ENCODE results near the gene MPZL3.

Gene MPZL3

DNA sequence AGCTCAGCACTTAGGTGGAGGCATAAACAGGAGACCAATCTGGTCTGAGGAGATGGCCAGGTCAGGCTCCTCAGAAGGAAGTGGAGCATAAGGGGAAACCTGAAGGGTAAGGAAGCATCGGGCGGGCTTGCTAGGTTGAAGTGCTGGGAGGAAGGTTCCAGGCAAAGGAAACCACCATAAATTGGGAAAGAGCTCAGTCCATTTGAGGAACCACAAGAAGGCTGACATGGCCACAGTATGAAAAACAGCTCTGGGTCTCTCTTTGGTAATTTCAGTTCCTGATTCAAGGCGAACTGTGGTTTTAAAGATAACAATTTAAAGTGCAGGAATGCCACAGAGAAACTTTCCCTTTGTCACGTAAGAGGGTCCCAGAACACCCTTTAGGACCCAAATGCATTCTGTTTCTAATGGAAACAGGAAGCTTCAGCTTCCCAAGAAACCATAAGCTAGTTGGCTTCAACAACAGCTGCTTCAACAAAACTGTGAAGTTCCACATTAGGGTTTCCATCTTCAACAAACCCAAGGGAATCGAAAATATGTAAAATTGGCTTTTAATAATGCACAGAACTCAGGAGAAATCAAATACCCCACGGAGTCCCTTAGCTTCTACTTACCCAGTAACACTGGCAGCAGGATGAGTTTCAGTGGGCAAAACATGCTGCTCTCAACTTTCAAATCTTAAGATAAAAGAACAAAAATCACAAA lies 37.8 kb downstream of the MPZL3 start:
- H3K27ac ChIP-seq (ENCODE audit: low read depth, low read length), result no peak overlapping the region
- no peak overlapping the region for H3K23ac ChIP-seq (ENCODE audit: low read length)
- no peaks in the 10 kb centered on the region for H3K79me1 ChIP-seq (ENCODE audit: low read length)
- H3K18ac ChIP-seq (ENCODE audit: low read length), result no peak overlapping the region
- H4K5ac ChIP-seq (ENCODE audit: low read length), result no peak overlapping the region
- peaks cover 6% of the 10 kb centered on the region for H3K4me1 ChIP-seq (ENCODE audit: control insufficient read depth, low read depth, low read length)
- H3K9ac ChIP-seq (ENCODE audit: low read length), result no peak overlapping the region
- no peak for DNase-seq
- H3K4me3 ChIP-seq (ENCODE audit: low read length), result no peak overlapping the region
- no peak overlapping the region for H2AK5ac ChIP-seq (ENCODE audit: low read length)
- H3K27me3 ChIP-seq (ENCODE audit: insufficient read depth, low read length, poor library complexity), result no peaks in the 10 kb centered on the region
- no peaks in the 10 kb centered on the region for H3K79me2 ChIP-seq (ENCODE audit: control insufficient read depth, insufficient read depth, low read length)
- no peak overlapping the region for H3K4me2 ChIP-seq (ENCODE audit: low read length)
- peak overlapping the region; percentile 9 for H3K4ac ChIP-seq (ENCODE audit: low read depth, low read length)
- no peak overlapping the region for H4K8ac ChIP-seq (ENCODE audit: low read depth, low read length)
- H3K36me3 ChIP-seq (ENCODE audit: control insufficient read depth, insufficient read depth, low read length), result no peaks in the 10 kb centered on the region
- no peak overlapping the region for H3K56ac ChIP-seq (ENCODE audit: low read length)
- no peak overlapping the region for H2BK5ac ChIP-seq (ENCODE audit: low read length)
- no peak overlapping the region for H2BK120ac ChIP-seq (ENCODE audit: low read depth, low read length)
- H2BK15ac ChIP-seq (replicated peaks; ENCODE audit: low read depth), result no peak overlapping the region
- no CpG with 5 or more reads among the region's 6 CpGs for WGBS (ENCODE audit: extremely low coverage, insufficient coverage, low lambda C conversion rate)

DNA sequence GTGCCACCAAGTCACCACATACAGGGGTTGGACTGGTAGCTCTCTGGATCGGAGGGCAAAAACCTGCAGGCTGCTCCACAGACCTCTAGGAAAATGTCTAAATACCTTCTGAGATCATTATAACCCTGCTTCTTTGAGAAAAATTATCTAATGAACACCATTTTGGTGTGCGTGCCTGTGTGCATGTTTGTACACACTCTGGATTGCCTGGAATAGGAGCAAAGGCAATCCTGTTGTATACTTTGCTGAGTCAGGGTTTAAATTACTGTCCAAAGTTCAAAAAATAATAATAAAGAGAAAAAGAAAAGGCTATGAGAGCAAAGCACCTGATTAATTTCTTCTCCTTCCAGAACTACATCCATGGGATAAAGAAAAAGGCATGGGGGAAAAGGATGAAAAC lies 38.4 kb downstream of the MPZL3 start:
- WGBS (ENCODE audit: extremely low coverage, insufficient coverage, low lambda C conversion rate), result no CpG with 5 or more reads among the region's 2 CpGs
- Histone ChIP-seq H3K4me2 (ENCODE audit: low read length) (no peak overlapping the region), H2BK120ac (ENCODE audit: low read depth, low read length) (no peak overlapping the region), H3K79me2 (ENCODE audit: control insufficient read depth, insufficient read depth, low read length) (no peaks in the 10 kb centered on the region), H3K9ac (ENCODE audit: low read length) (no peak overlapping the region), H3K23ac (ENCODE audit: low read length) (no peak overlapping the region), H3K4me1 (ENCODE audit: control insufficient read depth, low read depth, low read length) (peaks cover 6% of the 10 kb centered on the region), H3K18ac (ENCODE audit: low read length) (no peak overlapping the region), H3K56ac (ENCODE audit: low read length) (no peak overlapping the region), H3K4ac (ENCODE audit: low read depth, low read length) (no peak overlapping the region), H2AK5ac (ENCODE audit: low read length) (no peak overlapping the region), H3K4me3 (ENCODE audit: low read length) (no peak overlapping the region), H4K5ac (ENCODE audit: low read length) (no peak overlapping the region), H3K27ac (ENCODE audit: low read depth, low read length) (no peak overlapping the region), H2BK15ac (replicated peaks; ENCODE audit: low read depth) (no peak overlapping the region), H4K8ac (ENCODE audit: low read depth, low read length) (no peak overlapping the region), H2BK5ac (ENCODE audit: low read length) (no peak overlapping the region), H3K36me3 (ENCODE audit: control insufficient read depth, insufficient read depth, low read length) (no peaks in the 10 kb centered on the region), H3K79me1 (ENCODE audit: low read length) (no peaks in the 10 kb centered on the region), H3K27me3 (ENCODE audit: insufficient read depth, low read length, poor library complexity) (no peaks in the 10 kb centered on the region)
- no peak for DNase-seq

DNA sequence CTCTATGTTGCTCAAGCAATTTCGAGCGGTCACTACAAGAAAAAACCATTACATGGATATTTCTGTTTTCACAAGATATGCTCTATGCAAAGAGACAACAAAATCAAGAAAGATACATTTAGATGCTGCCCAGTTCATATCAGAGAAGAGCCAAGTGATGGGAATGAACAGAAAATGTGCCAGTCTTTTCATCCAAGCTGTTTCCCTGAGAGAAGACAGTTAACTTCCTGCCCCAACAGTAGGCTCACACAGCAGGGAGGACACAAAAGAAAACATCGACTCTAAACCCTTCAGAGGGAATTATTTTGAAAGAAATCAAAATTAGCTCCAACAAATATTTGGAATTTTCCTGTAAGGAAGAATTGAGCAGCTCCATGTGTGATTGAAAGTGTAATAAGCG lies 39.0 kb downstream of the MPZL3 start:
- Histone ChIP-seq H3K36me3 (ENCODE audit: control insufficient read depth, insufficient read depth, low read length) (no peaks in the 10 kb centered on the region), H3K27me3 (ENCODE audit: insufficient read depth, low read length, poor library complexity) (no peaks in the 10 kb centered on the region), H3K9ac (ENCODE audit: low read length) (no peak overlapping the region), H2BK120ac (ENCODE audit: low read depth, low read length) (no peak overlapping the region), H3K18ac (ENCODE audit: low read length) (no peak overlapping the region), H2BK15ac (replicated peaks; ENCODE audit: low read depth) (no peak overlapping the region), H3K27ac (ENCODE audit: low read depth, low read length) (no peak overlapping the region), H3K79me1 (ENCODE audit: low read length) (no peaks in the 10 kb centered on the region), H3K4me1 (ENCODE audit: control insufficient read depth, low read depth, low read length) (peaks cover 6% of the 10 kb centered on the region), H3K23ac (ENCODE audit: low read length) (no peak overlapping the region), H3K4ac (ENCODE audit: low read depth, low read length) (no peak overlapping the region), H3K4me2 (ENCODE audit: low read length) (no peak overlapping the region), H4K5ac (ENCODE audit: low read length) (no peak overlapping the region), H3K56ac (ENCODE audit: low read length) (no peak overlapping the region), H2AK5ac (ENCODE audit: low read length) (no peak overlapping the region), H4K8ac (ENCODE audit: low read depth, low read length) (no peak overlapping the region), H2BK5ac (ENCODE audit: low read length) (no peak overlapping the region), H3K4me3 (ENCODE audit: low read length) (no peak overlapping the region), H3K79me2 (ENCODE audit: control insufficient read depth, insufficient read depth, low read length) (no peaks in the 10 kb centered on the region)
- 100% methylated on average over 1 of the region's 4 CpGs for WGBS (ENCODE audit: extremely low coverage, insufficient coverage, low lambda C conversion rate)
- DNase-seq, result no peak

DNA sequence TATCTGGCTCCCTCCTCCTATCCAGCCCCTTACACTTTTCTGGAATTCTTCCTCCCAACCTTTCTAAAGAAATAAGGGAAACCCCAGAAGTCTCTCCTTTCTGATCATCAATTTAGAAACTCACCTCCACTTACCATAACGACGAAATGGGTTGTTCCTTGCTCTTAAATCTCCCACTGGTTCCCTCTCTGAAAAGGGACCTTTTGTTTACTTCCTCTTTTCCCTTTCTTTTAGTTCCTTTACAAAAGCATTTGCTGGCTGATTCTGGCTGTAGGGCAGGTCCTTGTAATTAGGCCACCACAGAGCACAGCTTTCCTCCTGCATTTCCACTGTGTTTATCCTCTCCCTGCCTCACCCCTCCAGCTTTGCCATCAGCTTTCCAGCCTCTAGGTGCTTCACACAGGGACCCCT lies 39.4 kb downstream of the MPZL3 start:
- DNase-seq, result peak; percentile 12
- H2BK120ac ChIP-seq (ENCODE audit: low read depth, low read length), result no peak overlapping the region
- H3K4me3 ChIP-seq (ENCODE audit: low read length), result no peak overlapping the region
- H3K56ac ChIP-seq (ENCODE audit: low read length), result no peak overlapping the region
- H3K4ac ChIP-seq (ENCODE audit: low read depth, low read length), result no peak overlapping the region
- H2AK5ac ChIP-seq (ENCODE audit: low read length), result no peak overlapping the region
- no peak overlapping the region for H2BK15ac ChIP-seq (replicated peaks; ENCODE audit: low read depth)
- H3K36me3 ChIP-seq (ENCODE audit: control insufficient read depth, insufficient read depth, low read length), result no peaks in the 10 kb centered on the region
- no peak overlapping the region for H2BK5ac ChIP-seq (ENCODE audit: low read length)
- no peak overlapping the region for H4K8ac ChIP-seq (ENCODE audit: low read depth, low read length)
- H3K9ac ChIP-seq (ENCODE audit: low read length), result no peak overlapping the region
- no CpG with 5 or more reads among the region's 2 CpGs for WGBS (ENCODE audit: extremely low coverage, insufficient coverage, low lambda C conversion rate)
- no peak overlapping the region for H3K23ac ChIP-seq (ENCODE audit: low read length)
- no peak overlapping the region for H3K27ac ChIP-seq (ENCODE audit: low read depth, low read length)
- no peak overlapping the region for H3K4me2 ChIP-seq (ENCODE audit: low read length)
- H3K79me2 ChIP-seq (ENCODE audit: control insufficient read depth, insufficient read depth, low read length), result no peaks in the 10 kb centered on the region
- no peak overlapping the region for H3K18ac ChIP-seq (ENCODE audit: low read length)
- no peaks in the 10 kb centered on the region for H3K27me3 ChIP-seq (ENCODE audit: insufficient read depth, low read length, poor library complexity)
- no peaks in the 10 kb centered on the region for H3K79me1 ChIP-seq (ENCODE audit: low read length)
- no peak overlapping the region for H4K5ac ChIP-seq (ENCODE audit: low read length)
- H3K4me1 ChIP-seq (ENCODE audit: control insufficient read depth, low read depth, low read length), result peaks cover 6% of the 10 kb centered on the region

DNA sequence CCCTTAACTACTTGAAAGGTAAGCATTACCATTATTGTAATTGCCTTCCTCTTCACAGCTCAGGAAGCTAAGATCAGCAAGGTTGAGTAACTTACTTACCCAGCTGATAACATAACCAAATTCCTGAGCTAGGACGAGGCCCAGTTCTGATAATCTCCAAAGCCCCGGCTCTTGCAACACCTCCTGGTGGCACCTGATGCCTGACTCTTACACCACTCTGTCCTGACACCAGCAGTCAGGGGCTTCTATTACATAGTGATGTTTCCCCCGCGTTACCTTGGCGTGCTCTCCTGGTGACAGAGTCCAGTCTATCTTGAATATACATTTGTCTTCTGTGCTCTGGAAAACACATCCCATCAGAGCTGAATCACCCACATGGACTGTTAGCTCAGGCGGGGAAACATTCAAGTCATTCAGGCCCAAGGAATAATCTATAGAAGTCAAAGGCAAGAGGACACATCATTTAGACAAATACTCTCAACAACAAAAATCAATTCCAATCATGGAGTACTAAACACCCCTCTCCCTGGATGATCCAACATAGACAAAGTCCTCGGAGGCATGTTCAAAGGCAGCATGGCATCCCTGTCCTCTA lies 39.9 kb downstream of the MPZL3 start:
- peak; percentile 88 for DNase-seq
- H3K4me1 ChIP-seq (ENCODE audit: control insufficient read depth, low read depth, low read length), result peaks cover 6% of the 10 kb centered on the region
- H3K9ac ChIP-seq (ENCODE audit: low read length), result no peak overlapping the region
- H3K18ac ChIP-seq (ENCODE audit: low read length), result no peak overlapping the region
- H3K27ac ChIP-seq (ENCODE audit: low read depth, low read length), result no peak overlapping the region
- H3K23ac ChIP-seq (ENCODE audit: low read length), result no peak overlapping the region
- no peak overlapping the region for H3K4me3 ChIP-seq (ENCODE audit: low read length)
- no peak overlapping the region for H2AK5ac ChIP-seq (ENCODE audit: low read length)
- H3K4me2 ChIP-seq (ENCODE audit: low read length), result no peak overlapping the region
- no peak overlapping the region for H2BK120ac ChIP-seq (ENCODE audit: low read depth, low read length)
- H3K79me1 ChIP-seq (ENCODE audit: low read length), result no peaks in the 10 kb centered on the region
- no peak overlapping the region for H4K8ac ChIP-seq (ENCODE audit: low read depth, low read length)
- H4K5ac ChIP-seq (ENCODE audit: low read length), result no peak overlapping the region
- no peak overlapping the region for H2BK5ac ChIP-seq (ENCODE audit: low read length)
- H3K4ac ChIP-seq (ENCODE audit: low read depth, low read length), result no peak overlapping the region
- no peak overlapping the region for H3K56ac ChIP-seq (ENCODE audit: low read length)
- no peak overlapping the region for H2BK15ac ChIP-seq (replicated peaks; ENCODE audit: low read depth)
- no CpG with 5 or more reads among the region's 7 CpGs for WGBS (ENCODE audit: extremely low coverage, insufficient coverage, low lambda C conversion rate)
- no peaks in the 10 kb centered on the region for H3K36me3 ChIP-seq (ENCODE audit: control insufficient read depth, insufficient read depth, low read length)
- no peaks in the 10 kb centered on the region for H3K27me3 ChIP-seq (ENCODE audit: insufficient read depth, low read length, poor library complexity)
- H3K79me2 ChIP-seq (ENCODE audit: control insufficient read depth, insufficient read depth, low read length), result no peaks in the 10 kb centered on the region

DNA sequence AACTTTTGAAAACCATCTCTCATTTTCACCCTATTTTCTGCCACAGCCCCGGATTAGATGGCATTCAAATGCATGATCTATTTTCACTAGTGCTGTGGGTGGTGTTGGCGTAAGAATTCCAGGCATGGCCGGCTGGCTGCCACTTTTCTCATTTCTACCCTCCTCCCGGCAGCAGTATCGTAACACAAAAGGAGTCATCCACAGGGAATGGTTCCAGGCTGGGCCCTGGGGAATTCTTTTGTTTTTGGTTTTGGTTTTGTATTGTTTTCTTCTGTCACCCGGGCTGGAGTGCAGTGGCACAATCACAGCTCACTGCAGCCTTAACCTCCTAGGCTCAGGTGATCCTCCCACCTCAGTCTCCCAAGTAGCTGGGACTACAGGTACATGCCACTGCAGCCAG lies 41.2 kb downstream of the MPZL3 start:
- no peak overlapping the region for H3K56ac ChIP-seq (ENCODE audit: low read length)
- DNase-seq, result peak; percentile 71
- H3K18ac ChIP-seq (ENCODE audit: low read length), result no peak overlapping the region
- no peak overlapping the region for H3K9ac ChIP-seq (ENCODE audit: low read length)
- no peak overlapping the region for H2BK15ac ChIP-seq (replicated peaks; ENCODE audit: low read depth)
- peaks cover 6% of the 10 kb centered on the region for H3K4me1 ChIP-seq (ENCODE audit: control insufficient read depth, low read depth, low read length)
- no peak overlapping the region for H3K23ac ChIP-seq (ENCODE audit: low read length)
- no peak overlapping the region for H4K8ac ChIP-seq (ENCODE audit: low read depth, low read length)
- no peak overlapping the region for H3K4me3 ChIP-seq (ENCODE audit: low read length)
- no peak overlapping the region for H3K4me2 ChIP-seq (ENCODE audit: low read length)
- H3K36me3 ChIP-seq (ENCODE audit: control insufficient read depth, insufficient read depth, low read length), result no peaks in the 10 kb centered on the region
- no peak overlapping the region for H2BK120ac ChIP-seq (ENCODE audit: low read depth, low read length)
- no peaks in the 10 kb centered on the region for H3K27me3 ChIP-seq (ENCODE audit: insufficient read depth, low read length, poor library complexity)
- no peaks in the 10 kb centered on the region for H3K79me1 ChIP-seq (ENCODE audit: low read length)
- no peak overlapping the region for H4K5ac ChIP-seq (ENCODE audit: low read length)
- no peak overlapping the region for H2BK5ac ChIP-seq (ENCODE audit: low read length)
- no peaks in the 10 kb centered on the region for H3K79me2 ChIP-seq (ENCODE audit: control insufficient read depth, insufficient read depth, low read length)
- H3K4ac ChIP-seq (ENCODE audit: low read depth, low read length), result no peak overlapping the region
- no peak overlapping the region for H3K27ac ChIP-seq (ENCODE audit: low read depth, low read length)
- no CpG with 5 or more reads among the region's 6 CpGs for WGBS (ENCODE audit: extremely low coverage, insufficient coverage, low lambda C conversion rate)
- H2AK5ac ChIP-seq (ENCODE audit: low read length), result no peak overlapping the region

All from mesendoderm (in vitro differentiated cells).